Stomach smooth muscle (tissue), 2 donors: ENCODE results near the gene NOP16.

Experiments used
- H3K27ac ChIP-seq: one replicate; pipeline ENCODE4 v1.7.0; 2013; ENCODE audit warnings: mild to moderate bottlenecking, low read length, inconsistent platforms
- H3K27me3 ChIP-seq, 2 donors: one replicate each; pipeline ENCODE4 v1.7.0; 2013; ENCODE audit warnings: low read length in 2 of 2; ENCODE audit not compliant: insufficient read depth in 2 of 2, control insufficient read depth in 1 of 2
- H3K36me3 ChIP-seq, 2 donors: one replicate each; pipeline ENCODE4 v1.7.0; 2013; ENCODE audit warnings: low read length in 2 of 2; ENCODE audit not compliant: control insufficient read depth in 2 of 2, insufficient read depth in 2 of 2
- H3K4me1 ChIP-seq: one replicate; pipeline ENCODE4 v1.7.0; 2013; ENCODE audit warnings: low read length; ENCODE audit not compliant: control insufficient read depth, insufficient read depth
- H3K4me3 ChIP-seq, 2 donors: one replicate each; pipeline ENCODE4 v1.7.0; 2013; ENCODE audit warnings: low read length in 2 of 2
- H3K9ac ChIP-seq, 2 donors: one replicate each; pipeline ENCODE4 v1.7.0; 2013; ENCODE audit warnings: low read length in 2 of 2, mild to moderate bottlenecking in 1 of 2
- H3K9me3 ChIP-seq, 2 donors: one replicate each; pipeline ENCODE4 v1.7.0; 2013; ENCODE audit warnings: low read length in 2 of 2; ENCODE audit not compliant: control insufficient read depth in 2 of 2
- donor health status: healthy.
- donor health status: Pancreatic carcinoma.

The NOP16 gene

GRCh38 chr5:176368726-176369125, 19.7 kb downstream of the NOP16 start:
- Histone ChIP-seq H3K27me3 (no peaks in the 10 kb centered on the region), H3K9ac (no peak overlapping the region), H3K4me3 (no peak overlapping the region), H3K9me3 (no peaks in the 10 kb centered on the region), H3K4me1 (peaks cover 24% of the 10 kb centered on the region), H3K27ac (no peak overlapping the region), H3K36me3 (peaks cover 6 to 36% of the 10 kb centered on the region in 2 donors)

DNA sequence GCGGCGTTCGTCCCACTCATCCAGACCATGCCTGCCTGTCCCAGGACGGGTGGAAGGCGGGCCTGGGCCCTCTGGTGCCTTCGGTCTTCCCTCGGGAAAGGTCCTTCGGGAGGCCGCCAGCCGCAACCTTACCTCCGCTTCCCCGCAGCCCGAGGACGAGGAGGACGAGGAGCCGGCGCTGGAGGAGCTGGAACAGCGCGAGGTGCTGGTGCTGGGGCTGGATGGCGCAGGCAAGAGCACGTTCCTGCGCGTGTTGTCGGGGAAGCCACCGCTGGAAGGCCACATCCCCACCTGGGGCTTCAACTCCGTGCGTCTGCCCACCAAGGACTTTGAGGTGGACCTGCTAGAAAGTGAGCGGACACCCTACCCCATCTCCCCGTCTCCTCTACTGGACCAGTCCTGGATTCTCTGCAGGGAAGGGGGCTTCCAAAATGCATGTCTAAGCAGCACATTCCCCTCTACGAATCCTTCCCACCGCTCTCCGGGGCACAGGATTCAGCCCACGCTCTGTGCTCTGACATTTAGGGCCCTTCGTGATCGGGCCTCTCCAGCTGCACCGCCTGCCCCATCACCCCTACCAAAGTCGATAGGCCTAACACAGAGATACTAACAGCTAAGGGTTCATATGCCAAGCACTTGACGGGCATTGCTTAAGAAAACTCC, 22.0 kb downstream of the NOP16 start:
- Histone ChIP-seq H3K4me3 (peak overlapping the region; percentile 70 to 85), H3K9ac (peak overlapping the region; percentile 84 to 89), H3K27me3 (no peaks in the 10 kb centered on the region), H3K9me3 (no peaks in the 10 kb centered on the region), H3K27ac (peak overlapping the region; percentile 84), H3K36me3 (peaks cover 3 to 25% of the 10 kb centered on the region in 2 donors), H3K4me1 (peaks cover 27% of the 10 kb centered on the region)

DNA sequence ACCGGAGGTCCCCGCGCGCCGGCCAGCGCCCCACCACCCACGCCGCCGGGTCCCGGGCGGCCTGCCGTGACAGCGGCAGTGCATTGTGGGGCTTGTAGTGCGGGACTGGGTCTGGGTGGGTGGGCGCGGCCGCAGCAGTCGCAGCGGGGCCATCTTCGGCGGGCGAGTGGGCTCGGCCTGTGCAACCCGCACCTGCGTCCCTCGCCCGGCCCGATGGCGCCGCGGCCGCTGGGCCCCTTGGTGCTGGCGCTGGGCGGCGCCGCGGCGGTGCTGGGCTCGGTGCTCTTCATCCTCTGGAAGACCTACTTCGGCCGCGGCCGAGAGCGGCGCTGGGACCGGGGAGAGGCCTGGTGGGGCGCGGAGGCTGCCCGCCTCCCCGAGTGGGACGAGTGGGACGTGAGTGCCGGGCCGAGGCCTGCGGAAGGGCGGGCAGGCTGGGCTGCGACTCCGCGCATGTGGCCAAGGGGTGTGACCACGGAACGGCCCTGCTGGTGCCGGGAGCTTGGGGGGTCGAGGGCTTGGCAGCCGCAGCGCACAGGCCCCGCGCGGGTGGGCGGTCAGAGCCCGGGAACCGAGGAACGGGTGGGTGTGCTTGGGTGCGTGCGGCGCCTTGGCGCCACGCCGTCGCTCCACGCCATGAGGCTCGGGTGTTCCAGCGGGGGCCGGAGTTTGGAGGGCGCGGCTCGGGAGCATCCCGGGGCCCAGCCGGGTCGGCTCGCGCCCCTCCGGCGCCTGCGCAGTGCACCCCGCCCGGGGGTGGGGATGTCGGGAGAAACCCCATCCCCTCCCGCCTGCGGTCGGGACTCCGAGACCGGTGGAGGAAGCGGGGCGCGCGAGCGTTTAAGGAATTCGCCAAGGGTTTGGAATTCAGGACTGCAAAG, 22.8 kb downstream of the NOP16 start, which contains the start of gene ARL10:
Gene ARL10, plus strand, starts transcription at position 137 of the 881 bp plus-strand sequence. Its CDS starts 77 bp downstream, at position 214.
- Histone ChIP-seq H3K4me1 (peaks cover 31% of the 10 kb centered on the region), H3K36me3 (peaks cover 3 to 21% of the 10 kb centered on the region in 2 donors), H3K9me3 (no peaks in the 10 kb centered on the region), H3K4me3 (peak within 1 kb of the TSS; percentile 70 to 85), H3K9ac (peak within 1 kb of the TSS; percentile 84 to 89), H3K27ac (peak within 1 kb of the TSS; percentile 84), H3K27me3 (no peaks in the 10 kb centered on the region)

DNA sequence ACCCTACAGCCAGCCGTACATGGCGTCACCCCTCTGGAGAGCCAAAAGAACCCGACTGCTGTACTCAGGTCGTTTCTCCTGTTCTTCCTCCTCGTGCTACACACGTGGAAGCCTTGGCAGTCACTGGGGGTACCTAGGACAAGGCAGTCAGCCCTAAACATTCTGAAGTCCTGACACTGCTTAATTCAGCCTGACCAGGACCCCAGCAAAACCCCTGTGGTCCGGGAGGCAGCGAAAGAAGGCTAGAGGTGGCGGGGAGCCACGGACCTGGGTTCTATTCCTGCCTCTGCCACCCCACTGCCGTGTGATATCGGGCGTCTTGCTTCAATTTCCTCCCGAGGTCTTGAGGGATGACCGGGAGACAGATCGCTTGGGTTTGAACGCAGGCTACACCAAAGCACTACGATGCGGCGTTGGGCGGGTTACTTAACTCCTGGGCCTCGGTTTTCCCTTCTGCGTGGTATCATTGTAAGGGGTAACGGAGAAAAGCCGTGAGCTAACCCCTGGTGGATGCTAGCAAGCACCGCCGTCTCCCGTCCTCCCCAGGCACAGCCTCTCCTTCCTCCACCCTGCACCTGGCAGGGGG, 23.5 kb downstream of the NOP16 start:
- peak overlapping the region; percentile 70 to 85 for H3K4me3 ChIP-seq
- H3K9ac ChIP-seq = peak overlapping the region; percentile 84 to 89
- no peaks in the 10 kb centered on the region for H3K27me3 ChIP-seq
- H3K9me3 ChIP-seq = no peaks in the 10 kb centered on the region
- H3K27ac ChIP-seq = peak overlapping the region; percentile 84
- H3K36me3 ChIP-seq = peaks cover 3 to 16% of the 10 kb centered on the region in 2 donors
- H3K4me1 ChIP-seq = peaks cover 35% of the 10 kb centered on the region

DNA sequence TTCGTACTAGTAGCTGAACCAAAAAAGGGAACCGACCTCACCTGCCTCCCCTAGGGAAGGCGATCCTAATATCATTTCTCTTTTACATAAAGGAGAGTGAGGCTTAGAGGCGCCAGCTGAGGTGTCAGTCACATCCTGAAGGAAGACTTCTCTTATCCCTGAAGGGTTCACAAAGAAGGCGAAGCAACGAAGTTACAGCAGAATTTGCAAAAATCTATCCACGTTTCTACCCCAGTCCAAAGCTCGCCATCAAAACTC, 26.2 kb downstream of the NOP16 start:
- peaks cover 37% of the 10 kb centered on the region for H3K4me1 ChIP-seq
- H3K36me3 ChIP-seq = peaks cover 3 to 5% of the 10 kb centered on the region in 2 donors
- H3K27ac ChIP-seq = no peak overlapping the region
- peak overlapping the region; percentile 87 to 91 for H3K9ac ChIP-seq
- H3K4me3 ChIP-seq = peak overlapping the region; percentile 76 to 95
- H3K9me3 ChIP-seq = no peaks in the 10 kb centered on the region
- H3K27me3 ChIP-seq = no peaks in the 10 kb centered on the region

DNA sequence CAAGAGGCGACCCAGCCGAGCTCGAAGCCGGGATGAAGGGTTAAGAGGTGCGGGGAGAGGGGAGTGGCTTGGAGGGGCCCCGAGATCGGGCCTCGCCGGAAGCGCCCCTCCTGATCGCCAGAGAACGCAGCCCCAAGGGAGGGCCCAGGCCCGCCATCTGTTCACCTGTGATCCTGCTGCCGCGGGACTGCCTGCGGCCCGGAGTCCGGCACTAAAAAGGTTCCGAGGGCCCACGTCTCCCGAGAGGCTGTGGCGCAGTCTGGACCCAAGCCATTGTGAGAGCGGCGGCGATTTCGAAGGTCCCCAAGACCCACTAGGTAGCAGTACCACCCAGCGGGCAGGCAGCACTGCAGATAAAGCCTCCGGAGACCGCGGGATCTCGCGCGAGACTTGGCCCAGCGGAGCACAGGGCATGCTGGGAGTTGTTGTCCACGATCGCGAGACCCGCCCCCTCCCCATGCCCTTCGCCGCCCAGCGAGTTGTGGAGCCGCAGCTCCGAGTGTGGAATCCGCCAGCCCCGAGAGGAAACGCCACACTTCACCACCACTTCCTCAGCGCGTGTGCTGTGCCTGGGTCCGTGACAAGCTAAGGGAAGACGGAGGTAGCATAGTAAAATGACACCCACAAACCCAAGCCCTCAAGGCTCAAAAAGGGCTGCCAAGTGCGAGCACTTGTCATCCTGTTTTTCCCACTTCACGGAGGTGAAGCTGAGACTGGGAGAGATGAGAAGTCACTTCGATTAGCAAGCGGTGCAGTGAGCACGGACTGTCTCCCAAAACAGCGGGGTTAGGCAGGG, 26.8 kb downstream of the NOP16 start, which contains the start of gene KIAA1191:
Gene KIAA1191, minus strand, starts transcription at position 328 of the 796 bp plus-strand sequence. CDS start 2,256 bp downstream, outside the sequence.
- Histone ChIP-seq H3K4me1 (peaks cover 36% of the 10 kb centered on the region), H3K27ac (peak within 1 kb of the TSS; percentile 46), H3K27me3 (no peaks in the 10 kb centered on the region), H3K9me3 (no peaks in the 10 kb centered on the region), H3K9ac (peak within 1 kb of the TSS; percentile 87 to 91), H3K4me3 (peak within 1 kb of the TSS; percentile 76 to 95), H3K36me3 (peaks cover 3 to 5% of the 10 kb centered on the region in 2 donors)

DNA sequence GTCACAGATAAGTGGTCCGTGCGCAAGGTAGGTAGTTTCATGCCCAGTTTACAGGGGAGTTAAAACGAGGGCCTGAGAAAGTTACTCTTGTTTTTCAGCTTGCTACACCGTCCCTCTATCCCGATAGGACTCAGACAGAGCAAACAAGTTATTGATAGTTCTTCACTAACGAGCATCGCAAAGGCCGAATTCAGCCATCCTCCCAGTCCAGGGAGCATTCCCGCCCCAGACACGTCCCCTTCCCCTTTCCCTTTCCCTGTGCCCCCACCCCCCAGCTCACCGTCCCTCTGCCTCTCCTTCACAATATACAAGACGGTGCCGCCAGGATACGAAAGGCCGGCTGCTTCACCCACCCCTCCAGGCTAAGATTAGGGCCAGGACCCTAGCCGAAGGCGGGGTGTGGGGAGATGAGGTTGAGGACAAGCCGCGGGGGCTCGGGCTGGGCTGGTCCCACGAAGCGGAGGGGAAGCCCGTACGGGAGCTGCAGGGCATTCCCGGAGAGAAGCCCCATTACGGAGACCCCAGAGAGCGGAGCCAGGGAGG, 27.4 kb downstream of the NOP16 start:
- Histone ChIP-seq H3K27ac (peak overlapping the region; percentile 46), H3K4me1 (peaks cover 29% of the 10 kb centered on the region)

GRCh38 chr5:176359658-176360057, 28.7 kb downstream of the NOP16 start:
- Histone ChIP-seq H3K27ac (no peak overlapping the region), H3K9me3 (no peaks in the 10 kb centered on the region), H3K4me1 (peaks cover 19% of the 10 kb centered on the region), H3K9ac (no peak overlapping the region), H3K27me3 (no peaks in the 10 kb centered on the region), H3K36me3 (peaks cover 6 to 15% of the 10 kb centered on the region in 2 donors), H3K4me3 (peak overlapping the region in 1 of 2 donors; percentile 35)

More for the DNA sequence above, 27.4 kb downstream of the NOP16 start:
- H3K36me3 ChIP-seq = peaks cover 3 to 7% of the 10 kb centered on the region in 2 donors
- H3K27me3 ChIP-seq = no peaks in the 10 kb centered on the region
- H3K4me3 ChIP-seq = peak overlapping the region; percentile 76 to 95
- H3K9me3 ChIP-seq = no peaks in the 10 kb centered on the region
- peak overlapping the region; percentile 87 to 91 for H3K9ac ChIP-seq

DNA sequence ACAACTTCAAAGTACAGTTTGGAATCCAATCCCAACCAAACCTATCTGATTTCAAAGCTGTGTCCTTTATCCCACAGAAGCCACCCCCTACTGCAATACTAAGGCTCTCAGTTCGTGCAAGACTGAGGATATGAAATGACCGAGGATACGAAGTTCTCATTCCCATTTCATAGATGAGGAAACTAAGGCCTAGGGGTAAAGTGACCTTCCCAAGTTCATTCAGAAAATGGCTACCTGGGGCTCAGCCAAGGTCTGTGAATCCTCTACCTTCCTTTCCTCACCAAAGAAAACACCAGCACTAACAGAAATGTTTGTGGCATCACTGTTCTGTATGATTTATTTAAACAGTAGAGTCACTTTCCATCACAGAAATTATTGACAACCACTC, 32.2 kb downstream of the NOP16 start:
- Histone ChIP-seq H3K9me3 (no peaks in the 10 kb centered on the region), H3K27me3 (no peaks in the 10 kb centered on the region), H3K9ac (no peak overlapping the region), H3K4me3 (no peak overlapping the region), H3K4me1 (peaks cover 12% of the 10 kb centered on the region), H3K27ac (no peak overlapping the region), H3K36me3 (peaks cover 31 to 42% of the 10 kb centered on the region in 2 donors)
